Body of pancreas (tissue), 4 donors: ENCODE data around the gene NRP2.

Experiments used
- CTCF ChIP-seq, 7 experiments: fragments of 450-650 bp in 4 of 7; fragments of 200-600 bp in 3 of 7; sonication (generic) in 3 of 7; IDR thresholded peaks; one replicate each; pipeline ENCODE4 v1.5.1; 2016 to 2019; ENCODE audit warnings: antibody characterized with exemption in 7 of 7
- POLR2A ChIP-seq, 3 donors: fragments of 450-650 bp; IDR thresholded peaks; one replicate each; pipeline ENCODE4 v1.6.1; 2016; ENCODE audit warnings: antibody characterized with exemption in 3 of 3, mild to moderate bottlenecking in 2 of 3

- TF ChIP-seq CTCF (IDR thresholded peaks at IDR 0.05): no peak
- no peak for TF ChIP-seq POLR2A (IDR thresholded peaks at IDR 0.05)
Observed at GRCh38 chr2:205836477-205837221, 154.3 kb downstream of the NRP2 start.
